Measurements from ENCODE around the gene ADAMTSL3. TPM values are rescaled to one million over a fixed set of nuclear protein-coding genes. Genes with fewer than 3 reads are reported as not detected.
"Not testable (repeated sequence)": the region's sequence is repeated elsewhere in the genome, so short reads cannot be mapped to it uniquely, and the experiment has no call there.

ADAMTSL3 gene
- total and polyA plus RNA-seq, 7 donors: 0.60 to 40.7 (median 32.6) TPM; not detected in 1

GRCh38 chr15:84034578-84035398, 380.9 kb downstream of the ADAMTSL3 start:
- WGBS, 2 donors: 52 to 58% methylated on average over 3 of the region's 3 CpGs
- H3K36me3 ChIP-seq: peaks cover 0 to 45% (median 6%) of the 10 kb centered on the region in 4 donors
- no peaks in the 10 kb centered on the region for H3K27me3 ChIP-seq
- TF ChIP-seq POLR2AphosphoS5 (IDR thresholded peaks at IDR 0.05) (no peak), EP300 (IDR thresholded peaks at IDR 0.05) (no peak), CTCF (IDR thresholded peaks at IDR 0.05) (peak in 2 of 4 experiments; percentile 12 to 14), POLR2A (IDR thresholded peaks at IDR 0.05) (no peak)
- no peak for DNase-seq
- H3K27ac ChIP-seq: no peak overlapping the region
- intact Hi-C loops (cut with DNase I): loop anchor here (5.0 to 10.0 kb wide), 2 partner anchors 280 to 597 kb away; no protein-coding TSS in a partner anchor
- no peak overlapping the region for H3K4me3 ChIP-seq
- no peaks in the 10 kb centered on the region for H3K9me3 ChIP-seq
- H3K4me1 ChIP-seq: peaks cover 0 to 6% (median 2%) of the 10 kb centered on the region in 4 donors

GRCh38 chr15:84035399-84035766, 381.5 kb downstream of the ADAMTSL3 start:
- intact Hi-C loops (cut with DNase I): loop anchor here (5.0 to 10.0 kb wide), 2 partner anchors 281 to 598 kb away; no protein-coding TSS in a partner anchor

GRCh38 chr15:84037301-84037700, 383.4 kb downstream of the ADAMTSL3 start:
- Histone ChIP-seq H3K27ac (no peak overlapping the region), H3K36me3 (peaks cover 0 to 34% (median 6%) of the 10 kb centered on the region in 4 donors), H3K9me3 (no peaks in the 10 kb centered on the region), H3K4me1 (peaks cover 0 to 6% (median 2%) of the 10 kb centered on the region in 4 donors), H3K4me3 (no peak overlapping the region), H3K27me3 (no peaks in the 10 kb centered on the region)
- TF ChIP-seq POLR2AphosphoS5 (IDR thresholded peaks at IDR 0.05) (no peak), CTCF (IDR thresholded peaks at IDR 0.05) (no peak), POLR2A (IDR thresholded peaks at IDR 0.05) (no peak), EP300 (IDR thresholded peaks at IDR 0.05) (no peak)
- intact Hi-C loops (cut with DNase I): loop anchor here (5.0 to 10.0 kb wide), 2 partner anchors 282 to 600 kb away; no protein-coding TSS in a partner anchor
- no peak for DNase-seq

More at GRCh38 chr15:84035399-84035766, 381.5 kb downstream of the ADAMTSL3 start:
- Histone ChIP-seq H3K27ac (no peak overlapping the region), H3K4me1 (peaks cover 0 to 6% (median 2%) of the 10 kb centered on the region in 4 donors), H3K36me3 (peaks cover 0 to 39% (median 6%) of the 10 kb centered on the region in 4 donors), H3K27me3 (no peaks in the 10 kb centered on the region), H3K4me3 (no peak overlapping the region), H3K9me3 (no peaks in the 10 kb centered on the region)
- no peak for DNase-seq
- TF ChIP-seq CTCF (IDR thresholded peaks at IDR 0.05): peak; percentile 6 to 49 (median 26)
- no peak for TF ChIP-seq POLR2A (IDR thresholded peaks at IDR 0.05)
- TF ChIP-seq EP300 (IDR thresholded peaks at IDR 0.05): no peak
- TF ChIP-seq POLR2AphosphoS5 (IDR thresholded peaks at IDR 0.05): no peak
- 1 to 13% methylated on average over 2 of the region's 2 CpGs for WGBS, 2 donors

GRCh38 chr15:84042434-84043056, 388.6 kb downstream of the ADAMTSL3 start:
- H3K4me3 ChIP-seq; intact Hi-C loops (cut with DNase I); DNase-seq; H3K4me1 ChIP-seq; H3K27ac ChIP-seq; H3K27me3 ChIP-seq; H3K9me3 ChIP-seq: not testable (repeated sequence)
- peaks cover 0 to 26% (median 0%) of the 10 kb centered on the region in 4 donors for H3K36me3 ChIP-seq
- WGBS, 2 donors: 71 to 77% methylated on average over 18 of the region's 18 CpGs

GRCh38 chr15:84046064-84046637, 392.2 kb downstream of the ADAMTSL3 start:
- Histone ChIP-seq H3K36me3 (peaks cover 0 to 8% (median 0%) of the 10 kb centered on the region in 4 donors), H3K4me3 (no peak overlapping the region), H3K27ac (no peak overlapping the region), H3K27me3 (no peaks in the 10 kb centered on the region), H3K4me1 (no peaks in the 10 kb centered on the region), H3K9me3 (peaks cover 0 to 3% (median 0%) of the 10 kb centered on the region in 4 donors)
- 74 to 83% methylated on average over 4 of the region's 4 CpGs for WGBS, 2 donors
- DNase-seq: no peak
- intact Hi-C loops (cut with DNase I): no loop called here
- TF ChIP-seq EP300 (IDR thresholded peaks at IDR 0.05): no peak
- no peak for TF ChIP-seq CTCF (IDR thresholded peaks at IDR 0.05)

GRCh38 chr15:84049480-84049879, 395.6 kb downstream of the ADAMTSL3 start:
- H3K9me3 ChIP-seq; H3K4me1 ChIP-seq; H3K27ac ChIP-seq; H3K36me3 ChIP-seq; H3K4me3 ChIP-seq; H3K27me3 ChIP-seq; DNase-seq; intact Hi-C loops (cut with DNase I): not testable (repeated sequence)
- WGBS, 2 donors: 63 to 69% methylated on average over 4 of the region's 4 CpGs

Data from sigmoid colon (tissue), 7 donors.